GM23248 (cell line): ENCODE data around the gene DGKI. TPM values are rescaled to one million over a fixed set of nuclear protein-coding genes. Genes with fewer than 3 reads are reported as not detected.

Experiments
- DNase-seq: peaks from one replicate; pipeline ENCODE4 v3.0.0-alpha.2; 2015
- H2AFZ ChIP-seq: fragments of 200-600 bp; sonication (generic); 2 replicates; pipeline ENCODE4 v1.6.1; 2016; ENCODE audit warnings: antibody characterized with exemption
- H3F3A ChIP-seq: fragments of 200-600 bp; sonication (generic); 2 replicates; pipeline ENCODE4 v1.6.1; 2016; ENCODE audit warnings: mild to moderate bottlenecking, antibody characterized with exemption, mixed run types; ENCODE audit not compliant: insufficient read depth
- H3K27ac ChIP-seq: fragments of 200-600 bp; sonication (generic); 2 replicates; pipeline ENCODE4 v1.5.1; 2016; ENCODE audit warnings: mild to moderate bottlenecking
- H3K27me3 ChIP-seq: fragments of 200-600 bp; sonication (generic); replicated peaks from 2 replicates; pipeline ENCODE4 v1.6.1; 2016; ENCODE audit warnings: mild to moderate bottlenecking; ENCODE audit not compliant: insufficient read depth
- H3K36me3 ChIP-seq: fragments of 200-600 bp; sonication (generic); 2 replicates; pipeline ENCODE4 v1.6.1; 2016; ENCODE audit warnings: low read depth, mild to moderate bottlenecking
- H3K4me1 ChIP-seq: fragments of 200-600 bp; sonication (generic); 2 replicates; pipeline ENCODE4 v1.6.1; 2016; ENCODE audit warnings: mild to moderate bottlenecking; ENCODE audit not compliant: insufficient read depth
- H3K4me2 ChIP-seq: fragments of 200-600 bp; sonication (generic); one replicate; pipeline ENCODE4 v1.6.1; 2016; ENCODE audit warnings: mild to moderate bottlenecking; ENCODE audit not compliant: unreplicated experiment
- H3K4me3 ChIP-seq: fragments of 200-600 bp; sonication (generic); 2 replicates; pipeline ENCODE4 v1.5.1; 2016; ENCODE audit warnings: mild to moderate bottlenecking
- H3K79me2 ChIP-seq: fragments of 200-600 bp; sonication (generic); 2 replicates; pipeline ENCODE4 v1.6.1; 2016; ENCODE audit warnings: mild to moderate bottlenecking; ENCODE audit not compliant: insufficient read depth
- H3K9ac ChIP-seq: fragments of 200-600 bp; sonication (generic); 2 replicates; pipeline ENCODE4 v1.6.1; 2016; ENCODE audit warnings: mild to moderate bottlenecking
- H3K9me2 ChIP-seq: fragments of 200-600 bp; sonication (generic); 2 replicates; pipeline ENCODE4 v1.6.1; 2016; ENCODE audit warnings: mixed run types, mild to moderate bottlenecking, moderate library complexity; ENCODE audit not compliant: insufficient read depth
- H3K9me3 ChIP-seq: fragments of 200-600 bp; sonication (generic); one replicate; pipeline ENCODE4 v1.6.1; 2017; ENCODE audit warnings: low read depth
- H4K20me1 ChIP-seq: fragments of 200-600 bp; sonication (generic); 2 replicates; pipeline ENCODE4 v1.6.0; 2016; ENCODE audit not compliant: insufficient read depth
- EZH2 ChIP-seq: fragments of 200-600 bp; sonication (generic); IDR thresholded peaks from 2 replicates; pipeline ENCODE4 v1.6.1; 2018; ENCODE audit warnings: antibody characterized with exemption, mild to moderate bottlenecking; ENCODE audit not compliant: insufficient read depth, poor library complexity, severe bottlenecking
- EZH2phosphoT487 ChIP-seq: fragments of 200-600 bp; sonication (generic); IDR thresholded peaks from 2 replicates; pipeline ENCODE4 v1.6.1; 2018; ENCODE audit warnings: antibody characterized with exemption, moderate library complexity, mild to moderate bottlenecking, low read depth; ENCODE audit not compliant: insufficient read depth
- WGBS, 2 experiments: methylation state at CpG; one replicate each; pipeline ENCODE4 v1.1.6; 2015 to 2017; ENCODE audit warnings: low lambda C conversion rate in 2 of 2, low coverage in 1 of 2; ENCODE audit errors: missing lambda C conversion rate in 2 of 2; 5-methylcytosine and 5-hydroxymethylcytosine counted together
- in situ Hi-C: fragments of 300-500 bp; cut with MboI; formaldehyde crosslinking; loops from 2 replicates; pipeline ENCODE4 v1.15.0; 2020
- polyA plus RNA-seq: library from polyadenylated mRNA; unstranded; fragments of >200 nt; fragmentation: Nextera tagmentation; extraction: Ambion mirVana; gene quantifications from 2 replicates; pipeline ENCODE4 v1.2.1, GENCODE V29; 2016
- total RNA-seq: library from RNA; depleted of rRNA; stranded (reverse); fragments of >200 nt; shearing (Covaris generic); gene quantifications from 2 replicates; pipeline ENCODE4 v1.2.3, GENCODE V29; 2014

DGKI gene
- total and polyA plus RNA-seq, 2 experiments from 2014 or later = 5.4 to 25.9 TPM

DNA sequence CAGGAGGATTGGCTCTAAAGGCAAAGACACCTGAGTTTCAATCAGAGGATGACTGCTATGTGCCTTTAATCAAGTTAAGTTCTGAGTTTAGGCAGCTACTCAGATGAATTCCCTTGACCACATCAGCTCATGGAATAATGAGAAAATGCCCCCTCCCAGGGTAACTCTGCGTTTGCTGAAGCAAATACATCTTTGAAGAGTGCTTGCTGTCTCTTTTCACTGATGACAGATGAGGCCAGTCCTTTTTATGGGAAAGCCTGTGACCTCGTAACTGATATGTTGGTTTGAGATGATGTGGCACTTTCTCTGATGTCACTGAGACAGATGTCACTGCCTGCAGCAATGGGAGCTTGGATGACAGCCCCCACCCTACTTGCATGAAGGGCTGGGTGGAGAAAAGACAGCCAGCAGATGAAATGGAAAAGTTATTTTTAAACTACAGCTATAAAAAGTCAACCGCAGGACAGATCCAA, 43.7 kb upstream of the DGKI start:
- no peak for TF ChIP-seq EZH2phosphoT487
- no peak for TF ChIP-seq EZH2
- peaks cover 72% of the 10 kb centered on the region for H3K36me3 ChIP-seq
- H3K4me2 ChIP-seq = no peak overlapping the region

DNA sequence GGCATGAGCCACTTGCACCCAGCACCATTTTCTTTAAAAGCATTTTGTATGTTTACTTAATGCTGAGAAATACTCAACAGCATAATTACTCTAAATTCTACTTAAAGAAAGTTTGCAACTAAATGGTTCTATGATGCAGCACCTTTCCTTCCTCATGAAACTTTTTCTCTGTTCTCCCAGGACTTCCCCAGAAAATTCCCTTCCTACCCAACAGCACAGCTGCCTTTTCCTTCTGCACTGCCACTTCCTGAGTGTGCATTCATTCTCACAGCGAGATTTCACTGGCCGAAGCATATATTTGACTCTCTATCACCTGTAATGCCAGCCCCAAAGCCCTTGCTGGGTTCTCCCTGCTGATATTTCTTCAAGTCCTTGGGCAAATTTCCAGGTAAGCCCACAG, 41.5 kb upstream of the DGKI start:
- Histone ChIP-seq H2AFZ (no peak overlapping the region), H3K4me2 (no peak overlapping the region), H3K27ac (no peak overlapping the region), H4K20me1 (no peaks in the 10 kb centered on the region), H3K9me3 (no peaks in the 10 kb centered on the region), H3K79me2 (peaks cover 72% of the 10 kb centered on the region), H3K4me1 (peaks cover 15% of the 10 kb centered on the region), H3K27me3 (no peaks in the 10 kb centered on the region), H3K9ac (no peak overlapping the region), H3F3A (peaks cover 80% of the 10 kb centered on the region), H3K36me3 (peaks cover 70% of the 10 kb centered on the region), H3K4me3 (no peak overlapping the region), H3K9me2 (no peaks in the 10 kb centered on the region)
- TF ChIP-seq EZH2 = no peak
- TF ChIP-seq EZH2phosphoT487 = no peak
- in situ Hi-C loops = no loop called here
- no peak for DNase-seq
- 98 to 100% methylated on average over 2 of the region's 2 CpGs for WGBS, 2 experiments

More for the DNA sequence above, 43.7 kb upstream of the DGKI start:
- WGBS, 2 experiments = 57 to 62% methylated on average over 3 of the region's 3 CpGs
- peaks cover 84% of the 10 kb centered on the region for H3K79me2 ChIP-seq
- no peak overlapping the region for H3K4me3 ChIP-seq
- H4K20me1 ChIP-seq = no peaks in the 10 kb centered on the region
- H3K27ac ChIP-seq = 0 out of 2 replicates have a peak overlapping the region, but pooled peaks have one; percentile 7
- no peak overlapping the region for H2AFZ ChIP-seq
- no peak for DNase-seq
- in situ Hi-C loops = no loop called here
- H3K9me3 ChIP-seq = no peaks in the 10 kb centered on the region
- peaks cover 69% of the 10 kb centered on the region for H3F3A ChIP-seq
- H3K9me2 ChIP-seq = no peaks in the 10 kb centered on the region
- H3K9ac ChIP-seq = no peak overlapping the region
- peaks cover 9% of the 10 kb centered on the region for H3K4me1 ChIP-seq
- H3K27me3 ChIP-seq = no peaks in the 10 kb centered on the region

DNA sequence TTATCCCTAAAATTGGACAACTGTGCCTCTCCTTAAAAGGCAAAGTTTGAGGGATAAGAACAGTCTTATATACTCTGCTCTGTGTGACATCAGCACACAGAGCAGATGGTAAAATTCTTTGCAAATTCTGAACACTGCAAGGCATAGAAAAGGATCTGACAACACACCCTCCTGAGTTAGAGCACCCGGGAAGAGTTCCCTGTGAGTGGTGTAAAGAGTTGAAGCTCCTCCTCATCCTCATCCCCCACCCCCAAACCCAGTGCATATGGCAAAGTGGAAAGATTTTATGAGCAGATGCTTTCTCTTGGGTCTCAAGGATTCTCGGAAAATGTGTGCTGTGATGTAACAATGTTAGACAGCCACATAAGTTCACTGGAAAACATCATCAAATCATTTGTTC, 40.0 kb upstream of the DGKI start:
- H3K4me2 ChIP-seq = no peak overlapping the region
- no peak for TF ChIP-seq EZH2
- no peak for TF ChIP-seq EZH2phosphoT487
- DNase-seq = peak; percentile 12
- H2AFZ ChIP-seq = no peak overlapping the region
- no peaks in the 10 kb centered on the region for H3K27me3 ChIP-seq
- no peak overlapping the region; the same call in 1 of the 2 replicates for H3K27ac ChIP-seq
- H3F3A ChIP-seq = peaks cover 85% of the 10 kb centered on the region
- H3K9ac ChIP-seq = no peak overlapping the region
- H3K4me1 ChIP-seq = peaks cover 28% of the 10 kb centered on the region
- H3K79me2 ChIP-seq = peaks cover 62% of the 10 kb centered on the region
- in situ Hi-C loops = no loop called here
- no peak overlapping the region for H3K4me3 ChIP-seq
- no peaks in the 10 kb centered on the region for H3K9me3 ChIP-seq
- H4K20me1 ChIP-seq = no peaks in the 10 kb centered on the region
- WGBS, 2 experiments = 58 to 69% methylated on average over 2 of the region's 2 CpGs
- H3K9me2 ChIP-seq = no peaks in the 10 kb centered on the region
- H3K36me3 ChIP-seq = peaks cover 61% of the 10 kb centered on the region

DNA sequence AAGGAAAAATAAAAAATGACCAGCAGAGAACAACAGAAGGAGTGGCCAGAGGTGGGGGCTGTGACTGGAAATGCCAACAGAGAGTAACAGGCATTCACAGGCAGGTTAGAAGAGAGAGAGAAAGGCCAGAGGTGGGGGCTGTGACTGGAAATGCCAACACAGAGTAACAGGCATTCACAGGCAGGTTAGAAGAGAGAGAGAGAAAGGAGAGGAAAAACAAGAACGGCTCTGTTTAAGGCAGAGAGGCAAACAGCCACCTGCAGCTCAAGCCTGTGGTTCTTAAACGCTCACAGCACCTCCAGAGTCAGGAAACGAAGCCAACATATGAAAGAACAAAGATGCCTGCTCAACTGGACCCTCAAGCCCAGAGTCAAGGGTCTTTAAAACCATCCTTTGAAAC, 39.5 kb upstream of the DGKI start:
- Histone ChIP-seq H3K9ac (no peak overlapping the region), H3K36me3 (peaks cover 61% of the 10 kb centered on the region), H2AFZ (no peak overlapping the region), H3K27ac (no peak overlapping the region; the same call in 1 of the 2 replicates), H3K4me3 (no peak overlapping the region), H3K79me2 (peaks cover 58% of the 10 kb centered on the region), H3K27me3 (no peaks in the 10 kb centered on the region), H3F3A (peaks cover 89% of the 10 kb centered on the region), H3K4me1 (peaks cover 32% of the 10 kb centered on the region), H4K20me1 (no peaks in the 10 kb centered on the region), H3K9me2 (no peaks in the 10 kb centered on the region), H3K4me2 (no peak overlapping the region), H3K9me3 (no peaks in the 10 kb centered on the region)
- TF ChIP-seq EZH2phosphoT487 = no peak
- no peak for TF ChIP-seq EZH2
- in situ Hi-C loops = no loop called here
- WGBS, 2 experiments = 81 to 90% methylated on average over 3 of the region's 3 CpGs
- DNase-seq = no peak

DNA sequence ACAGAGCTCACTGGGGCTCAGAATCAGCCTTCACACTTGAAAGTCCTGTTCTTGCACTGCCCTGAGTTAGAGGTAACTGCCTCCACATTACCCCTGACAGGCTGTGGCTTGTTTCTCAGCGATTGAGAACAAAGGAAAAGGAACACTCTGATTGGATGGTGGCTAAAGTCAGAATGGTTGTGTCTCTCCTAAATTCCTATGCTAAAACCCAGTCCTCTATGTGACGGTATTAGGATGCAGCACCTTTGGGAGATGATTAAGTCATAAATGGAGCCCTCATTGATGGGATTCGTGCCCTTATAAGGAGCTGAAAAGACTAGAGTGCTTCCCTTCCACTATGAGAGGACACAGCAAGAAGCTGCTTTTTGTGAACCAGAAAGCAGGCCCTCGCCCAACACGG, 38.9 kb upstream of the DGKI start:
- WGBS, 2 experiments = 91% methylated on average over 5 of the region's 5 CpGs
- Histone ChIP-seq H3K9ac (no peak overlapping the region), H4K20me1 (no peaks in the 10 kb centered on the region), H3K79me2 (peaks cover 54% of the 10 kb centered on the region), H3K27ac (peak overlapping the region; percentile 2; the same call in 1 of the 2 replicates), H3K4me1 (peaks cover 38% of the 10 kb centered on the region), H2AFZ (no peak overlapping the region), H3F3A (peaks cover 89% of the 10 kb centered on the region), H3K36me3 (peaks cover 61% of the 10 kb centered on the region), H3K4me3 (no peak overlapping the region), H3K9me3 (no peaks in the 10 kb centered on the region), H3K4me2 (no peak overlapping the region), H3K27me3 (no peaks in the 10 kb centered on the region), H3K9me2 (no peaks in the 10 kb centered on the region)
- TF ChIP-seq EZH2phosphoT487 (no peak), EZH2 (no peak)
- in situ Hi-C loops = no loop called here
- no peak for DNase-seq
